Vagina (tissue), 2 donors: ENCODE data around the gene PTK7. TPM values are rescaled to one million over a fixed set of nuclear protein-coding genes. Genes with fewer than 3 reads are reported as not detected.

Experiments
- DNase-seq, 2 donors: peaks; one replicate each; pipeline ENCODE4 v3.0.0-alpha.2; 2017; ENCODE audit errors: extremely low spot score in 2 of 2
- H3K27ac ChIP-seq: fragments of 200-600 bp; sonication (generic); one replicate; pipeline ENCODE4 v1.5.1; 2019
- H3K27me3 ChIP-seq: fragments of 200-600 bp; sonication (generic); one replicate; pipeline ENCODE4 v1.5.1; 2019
- H3K36me3 ChIP-seq, 2 donors: fragments of 200-600 bp; sonication (generic); one replicate each; pipeline ENCODE4 v1.5.1; 2017 to 2019
- H3K4me1 ChIP-seq: fragments of 200-600 bp; sonication (generic); one replicate; pipeline ENCODE4 v1.5.1; 2019
- H3K4me3 ChIP-seq, 2 donors: fragments of 200-600 bp; sonication (generic); 1 replicate in 1 of 2; 2 replicates in 1 of 2; pipeline ENCODE4 v1.5.1; 2016 to 2019
- H3K9me3 ChIP-seq: fragments of 200-600 bp; sonication (generic); one replicate; pipeline ENCODE4 v1.5.1; 2019
- POLR2A ChIP-seq, 2 donors: fragments of 450-650 bp; IDR thresholded peaks; one replicate each; pipeline ENCODE4 v1.6.1; 2017; ENCODE audit warnings: antibody characterized with exemption in 2 of 2, mild to moderate bottlenecking in 2 of 2, moderate library complexity in 2 of 2
- POLR2AphosphoS5 ChIP-seq, 2 donors: sonication (generic); formaldehyde crosslinking; IDR thresholded peaks; one replicate each; pipeline ENCODE4 v1.9.0; 2017; ENCODE audit warnings: antibody characterized with exemption in 2 of 2, mild to moderate bottlenecking in 2 of 2, low read depth in 1 of 2; ENCODE audit not compliant: insufficient read depth in 1 of 2
- intact Hi-C: fragments of 100-400 bp; cut with DNase I; formaldehyde crosslinking; loops from one replicate; pipeline ENCODE4 v1.15.1; 2023
- total RNA-seq: library from RNA; depleted of rRNA; stranded (reverse); fragments of >200 nt; gene quantifications from one replicate; pipeline ENCODE4 v1.2.3, GENCODE V29; 2016
- TF ChIP-seq, protein P1 (sequence below), 3 experiments: fragments of 450-650 bp in 2 of 3; fragments of 200-600 bp in 1 of 3; sonication (generic) in 1 of 3; IDR thresholded peaks; one replicate each; pipeline ENCODE4 v1.5.1; 2017 to 2019; ENCODE audit warnings: antibody characterized with exemption in 3 of 3, mild to moderate bottlenecking in 2 of 3, moderate library complexity in 2 of 3

The PTK7 gene
- total RNA-seq, 1 donor from 2014 or later = 62.1 TPM

GRCh38 chr6:43125119-43125518 lies 49.0 kb downstream of the PTK7 start:
- DNase-seq = no peak
- intact Hi-C loops = loop anchor here (10.0 kb wide), 1 partner anchor 50 kb away; the partner anchor contains the start of gene PTK7
- Histone ChIP-seq H3K27me3 (no peaks in the 10 kb centered on the region), H3K36me3 (no peaks in the 10 kb centered on the region), H3K27ac (peak overlapping the region; percentile 85), H3K4me1 (peaks cover 80% of the 10 kb centered on the region), H3K9me3 (no peaks in the 10 kb centered on the region), H3K4me3 (no peak overlapping the region)
- TF ChIP-seq POLR2AphosphoS5 (IDR thresholded peaks at IDR 0.05; ENCODE audit: insufficient read depth in 1 of 2, low read depth in 1 of 2) (no peak), POLR2A (IDR thresholded peaks at IDR 0.05) (no peak)
- TF ChIP-seq, protein P1, sequence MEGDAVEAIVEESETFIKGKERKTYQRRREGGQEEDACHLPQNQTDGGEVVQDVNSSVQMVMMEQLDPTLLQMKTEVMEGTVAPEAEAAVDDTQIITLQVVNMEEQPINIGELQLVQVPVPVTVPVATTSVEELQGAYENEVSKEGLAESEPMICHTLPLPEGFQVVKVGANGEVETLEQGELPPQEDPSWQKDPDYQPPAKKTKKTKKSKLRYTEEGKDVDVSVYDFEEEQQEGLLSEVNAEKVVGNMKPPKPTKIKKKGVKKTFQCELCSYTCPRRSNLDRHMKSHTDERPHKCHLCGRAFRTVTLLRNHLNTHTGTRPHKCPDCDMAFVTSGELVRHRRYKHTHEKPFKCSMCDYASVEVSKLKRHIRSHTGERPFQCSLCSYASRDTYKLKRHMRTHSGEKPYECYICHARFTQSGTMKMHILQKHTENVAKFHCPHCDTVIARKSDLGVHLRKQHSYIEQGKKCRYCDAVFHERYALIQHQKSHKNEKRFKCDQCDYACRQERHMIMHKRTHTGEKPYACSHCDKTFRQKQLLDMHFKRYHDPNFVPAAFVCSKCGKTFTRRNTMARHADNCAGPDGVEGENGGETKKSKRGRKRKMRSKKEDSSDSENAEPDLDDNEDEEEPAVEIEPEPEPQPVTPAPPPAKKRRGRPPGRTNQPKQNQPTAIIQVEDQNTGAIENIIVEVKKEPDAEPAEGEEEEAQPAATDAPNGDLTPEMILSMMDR (IDR thresholded peaks at IDR 0.05) = no peak

GRCh38 chr6:43125555-43125954 lies 49.4 kb downstream of the PTK7 start:
- TF ChIP-seq POLR2A (IDR thresholded peaks at IDR 0.05) = no peak
- no peak for TF ChIP-seq POLR2AphosphoS5 (IDR thresholded peaks at IDR 0.05; ENCODE audit: insufficient read depth in 1 of 2, low read depth in 1 of 2)
- TF ChIP-seq, protein P1 (IDR thresholded peaks at IDR 0.05) = no peak
- DNase-seq = no peak
- H3K4me3 ChIP-seq = no peak overlapping the region
- intact Hi-C loops = loop anchor here (10.0 kb wide), 1 partner anchor 51 kb away; the partner anchor contains the start of gene PTK7
- H3K4me1 ChIP-seq = peaks cover 75% of the 10 kb centered on the region
- no peaks in the 10 kb centered on the region for H3K36me3 ChIP-seq
- H3K9me3 ChIP-seq = no peaks in the 10 kb centered on the region
- H3K27me3 ChIP-seq = no peaks in the 10 kb centered on the region
- peak overlapping the region; percentile 85 for H3K27ac ChIP-seq

- Histone ChIP-seq H3K36me3 (peaks cover 0 to 6% of the 10 kb centered on the region in 2 donors), H3K27ac (peak overlapping the region; percentile 85), H3K27me3 (no peaks in the 10 kb centered on the region), H3K9me3 (no peaks in the 10 kb centered on the region), H3K4me3 (no peak overlapping the region), H3K4me1 (peaks cover 59% of the 10 kb centered on the region)
- intact Hi-C loops = loop anchor here (10.0 kb wide), 1 partner anchor 52 kb away; the partner anchor contains the start of gene PTK7
- no peak for DNase-seq
- TF ChIP-seq, protein P1 (IDR thresholded peaks at IDR 0.05) = no peak
- TF ChIP-seq POLR2A (IDR thresholded peaks at IDR 0.05) (no peak), POLR2AphosphoS5 (IDR thresholded peaks at IDR 0.05; ENCODE audit: insufficient read depth in 1 of 2, low read depth in 1 of 2) (no peak)
These were observed 51.1 kb downstream of the PTK7 start for GRCh38 chr6:43127180-43127579.

- no peaks in the 10 kb centered on the region for H3K9me3 ChIP-seq
- H3K36me3 ChIP-seq = peaks cover 0 to 12% of the 10 kb centered on the region in 2 donors
- peaks cover 53% of the 10 kb centered on the region for H3K4me1 ChIP-seq
- H3K27ac ChIP-seq = peak overlapping the region; percentile 18
- DNase-seq = no peak
- H3K4me3 ChIP-seq = no peak overlapping the region
- TF ChIP-seq, protein P1 (IDR thresholded peaks at IDR 0.05) = no peak
- intact Hi-C loops = loop anchor here (10.0 kb wide), 1 partner anchor 53 kb away; the partner anchor contains the start of gene PTK7
- no peaks in the 10 kb centered on the region for H3K27me3 ChIP-seq
These were observed 51.8 kb downstream of the PTK7 start for GRCh38 chr6:43127877-43128276.

DNA sequence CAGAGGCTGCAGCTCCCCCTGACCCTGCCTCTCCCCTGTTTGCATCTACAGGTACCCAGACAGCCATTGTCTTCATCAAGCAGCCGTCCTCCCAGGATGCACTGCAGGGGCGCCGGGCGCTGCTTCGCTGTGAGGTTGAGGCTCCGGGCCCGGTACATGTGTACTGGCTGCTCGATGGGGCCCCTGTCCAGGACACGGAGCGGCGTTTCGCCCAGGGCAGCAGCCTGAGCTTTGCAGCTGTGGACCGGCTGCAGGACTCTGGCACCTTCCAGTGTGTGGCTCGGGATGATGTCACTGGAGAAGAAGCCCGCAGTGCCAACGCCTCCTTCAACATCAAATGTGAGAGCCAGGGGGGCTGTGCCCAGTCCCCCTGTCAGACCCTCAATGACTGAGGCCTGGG lies 52.8 kb downstream of the PTK7 start:
- no peak for DNase-seq
- no peak for TF ChIP-seq POLR2AphosphoS5 (IDR thresholded peaks at IDR 0.05; ENCODE audit: insufficient read depth in 1 of 2, low read depth in 1 of 2)
- TF ChIP-seq, protein P1 (IDR thresholded peaks at IDR 0.05) = no peak
- TF ChIP-seq POLR2A (IDR thresholded peaks at IDR 0.05) = no peak
- Histone ChIP-seq H3K9me3 (no peaks in the 10 kb centered on the region), H3K4me1 (peaks cover 42% of the 10 kb centered on the region), H3K27me3 (no peaks in the 10 kb centered on the region), H3K36me3 (peaks cover 0 to 12% of the 10 kb centered on the region in 2 donors), H3K27ac (no peak overlapping the region), H3K4me3 (no peak overlapping the region)
- intact Hi-C loops = loop anchor here (10.0 kb wide), 1 partner anchor 54 kb away; the partner anchor contains the start of gene PTK7
